WERI-Rb-1 (cell line): ENCODE data around the gene TM4SF20.
"Not testable (repeated sequence)": the region's sequence is repeated elsewhere in the genome, so short reads cannot be mapped to it uniquely, and the experiment has no call there.

ENCODE experiments used
- DNase-seq: peaks from one replicate; pipeline ENCODE4 v3.0.0-alpha.2; 2020
- H3K27ac ChIP-seq: fragments of 250-450 bp; sonication (Bioruptor Pico); 2 replicates; pipeline ENCODE4 v1.5.1; 2020; ENCODE audit warnings: mild to moderate bottlenecking, moderate library complexity
- H3K27me3 ChIP-seq: fragments of 250-450 bp; sonication (Bioruptor Pico); 2 replicates; pipeline ENCODE4 v1.5.1; 2021; ENCODE audit warnings: mild to moderate bottlenecking, low read depth, moderate library complexity; ENCODE audit not compliant: insufficient read depth, severe bottlenecking
- H3K36me3 ChIP-seq: fragments of 250-450 bp; sonication (Bioruptor Pico); 2 replicates; pipeline ENCODE4 v1.5.1; 2020; ENCODE audit warnings: mild to moderate bottlenecking, moderate library complexity
- H3K4me3 ChIP-seq: 2 replicates; pipeline ENCODE4 v1.5.1; 2011; ENCODE audit warnings: low read depth, mild to moderate bottlenecking, control low read depth, low read length
- H3K9me3 ChIP-seq: fragments of 250-450 bp; sonication (Bioruptor Pico); 2 replicates; pipeline ENCODE4 v1.5.1; 2021; ENCODE audit warnings: mild to moderate bottlenecking, moderate library complexity; ENCODE audit not compliant: severe bottlenecking
- CTCF ChIP-seq: IDR thresholded peaks from 2 replicates; pipeline ENCODE4 v1.5.1; 2011; ENCODE audit warnings: low read depth, mild to moderate bottlenecking, control low read depth, inconsistent platforms, low read length

Gene TM4SF20

DNA sequence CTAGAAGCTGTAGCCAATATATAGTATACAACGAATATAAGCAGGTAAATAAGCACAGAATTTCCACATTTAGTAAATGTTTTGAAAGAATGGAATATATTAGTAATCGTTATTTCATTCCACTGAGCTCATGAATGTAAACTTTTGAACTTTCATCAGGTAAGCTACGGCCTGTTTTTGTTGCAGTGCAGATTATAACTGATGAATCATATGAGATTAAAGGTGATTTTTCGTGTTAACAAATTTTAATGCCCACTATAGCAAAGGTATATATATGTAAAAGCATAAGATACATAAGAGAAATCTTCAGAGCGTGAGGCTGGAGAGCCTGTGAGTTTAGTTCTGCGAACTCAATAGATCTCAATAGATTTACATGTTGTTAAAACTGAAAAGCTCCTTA, 7.5 kb upstream of the TM4SF20 start:
- H3K36me3 ChIP-seq, result no peaks in the 10 kb centered on the region
- TF ChIP-seq CTCF, result no peak
- no peak overlapping the region for H3K27ac ChIP-seq
- DNase-seq, result no peak
- H3K9me3 ChIP-seq, result no peaks in the 10 kb centered on the region
- no peak overlapping the region for H3K4me3 ChIP-seq
- H3K27me3 ChIP-seq, result no peaks in the 10 kb centered on the region

DNA sequence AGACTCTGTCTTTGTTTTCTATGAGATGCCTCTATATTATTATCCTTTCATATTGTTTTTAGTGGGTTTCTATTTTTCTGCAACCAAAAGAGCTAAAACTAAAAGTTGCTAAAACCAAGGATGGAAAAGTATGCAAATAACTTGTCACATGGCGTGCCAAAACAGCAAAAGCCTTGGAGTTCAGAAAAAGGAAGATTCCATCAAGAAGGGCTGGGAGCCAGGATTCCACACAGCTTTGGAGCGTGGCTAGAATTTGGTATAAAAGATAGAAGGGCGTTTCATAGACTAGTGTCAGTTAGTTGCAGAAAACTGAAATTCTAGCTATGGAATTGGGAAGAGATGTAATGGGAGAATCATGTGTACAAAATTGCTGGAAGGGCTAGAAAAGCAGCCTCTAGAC, 4.6 kb upstream of the TM4SF20 start:
- Histone ChIP-seq H3K4me3 (no peak overlapping the region), H3K9me3 (no peaks in the 10 kb centered on the region), H3K27me3 (no peaks in the 10 kb centered on the region), H3K27ac (no peak overlapping the region), H3K36me3 (no peaks in the 10 kb centered on the region)
- no peak for DNase-seq
- TF ChIP-seq CTCF, result no peak

DNA sequence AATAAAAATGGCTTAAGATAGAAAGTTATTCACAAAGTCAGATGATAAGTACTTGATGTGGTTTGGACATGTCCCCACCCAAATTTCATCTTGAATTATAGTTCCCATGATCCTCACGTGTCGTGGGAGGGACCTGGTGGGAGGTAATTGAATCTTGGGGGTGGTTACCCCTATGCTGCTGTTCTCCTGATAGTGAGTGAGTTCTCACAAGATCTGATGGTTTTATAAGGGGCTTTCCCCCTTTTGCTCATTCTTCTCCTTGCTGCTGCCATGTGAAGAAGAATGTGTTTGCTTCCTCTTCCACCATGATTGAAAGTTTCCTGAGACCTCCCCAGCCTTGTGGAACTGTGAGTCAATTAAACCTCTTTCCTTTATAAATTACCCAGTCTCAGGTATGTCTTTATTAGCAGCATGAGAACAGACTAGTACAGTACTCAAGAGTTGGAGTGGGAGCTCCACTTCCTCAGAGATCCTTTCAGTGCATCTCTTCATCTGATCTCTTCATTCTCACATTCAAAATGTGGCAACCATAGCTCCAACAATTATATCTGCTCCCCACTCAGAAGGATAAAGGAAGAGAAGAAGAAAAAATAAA, 3.2 kb upstream of the TM4SF20 start:
- not testable (repeated sequence) for H3K27me3 ChIP-seq, H3K36me3 ChIP-seq, H3K27ac ChIP-seq, H3K4me3 ChIP-seq, DNase-seq, H3K9me3 ChIP-seq

DNA sequence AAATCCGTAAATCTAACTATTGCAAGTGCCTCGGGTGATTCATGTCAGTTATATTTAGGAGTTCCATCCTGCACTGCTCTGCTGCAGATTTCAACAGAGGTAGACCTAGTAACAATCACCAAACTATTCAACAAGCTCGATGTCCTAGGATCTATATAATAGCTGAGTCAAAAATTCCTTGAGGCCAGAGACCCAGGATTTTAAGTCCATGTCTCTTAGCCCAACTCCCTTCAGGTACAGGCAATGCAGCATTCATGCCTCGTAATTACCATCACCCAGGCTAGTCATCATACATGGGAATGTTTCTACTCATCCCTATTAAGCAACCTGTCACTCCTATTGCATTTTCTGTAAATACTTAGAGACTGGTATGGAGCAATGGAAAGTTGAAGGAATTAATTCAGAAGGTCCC, 729 bp downstream of the TM4SF20 start:
- Histone ChIP-seq H3K27ac (no peak overlapping the region), H3K4me3 (no peak overlapping the region), H3K36me3 (no peaks in the 10 kb centered on the region), H3K27me3 (no peaks in the 10 kb centered on the region), H3K9me3 (no peaks in the 10 kb centered on the region)
- TF ChIP-seq CTCF, result no peak
- no peak for DNase-seq

DNA sequence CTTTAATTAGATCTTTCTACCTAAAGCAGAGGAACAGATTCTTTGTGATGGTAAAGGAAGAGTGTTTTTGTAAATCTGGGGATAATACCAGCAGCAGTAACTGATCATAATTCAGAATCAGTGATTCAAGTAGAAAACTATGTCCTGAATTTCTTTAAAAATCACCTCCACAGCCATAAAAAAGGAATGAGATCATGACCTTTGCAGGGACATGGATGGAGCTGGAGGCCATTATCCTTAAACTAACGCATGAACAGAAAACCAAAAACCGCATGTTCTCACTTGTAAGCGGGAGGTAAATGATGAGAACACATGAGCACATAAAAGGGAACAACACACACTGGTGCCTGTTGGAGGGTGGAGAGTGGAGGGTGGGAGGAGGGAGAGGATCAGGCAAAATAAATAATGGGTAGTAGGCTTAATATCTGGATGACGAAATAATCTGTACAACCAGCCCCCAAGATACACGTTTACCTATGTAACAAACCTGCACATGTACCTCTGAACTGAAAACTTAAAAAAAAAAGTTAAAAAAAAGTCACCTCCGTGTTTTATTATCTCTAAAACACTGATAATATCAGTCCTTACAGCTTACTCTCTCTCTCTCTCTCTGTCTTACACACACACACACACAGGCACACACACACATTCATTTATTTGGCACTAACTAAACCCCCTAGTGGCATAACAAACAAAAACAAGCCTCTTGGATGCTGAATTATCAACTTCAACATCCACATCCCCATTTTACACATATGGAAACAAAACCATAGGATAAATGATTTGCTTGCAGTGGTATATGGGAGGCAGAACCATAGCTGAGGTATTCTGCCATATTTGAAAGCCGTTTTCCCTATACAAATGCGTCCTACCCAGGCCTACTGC, 1.4 kb downstream of the TM4SF20 start:
- no peak overlapping the region for H3K4me3 ChIP-seq
- H3K9me3 ChIP-seq, result no peaks in the 10 kb centered on the region
- no peak overlapping the region for H3K27ac ChIP-seq
- no peak for TF ChIP-seq CTCF
- H3K36me3 ChIP-seq, result no peaks in the 10 kb centered on the region
- no peaks in the 10 kb centered on the region for H3K27me3 ChIP-seq
- DNase-seq, result no peak

DNA sequence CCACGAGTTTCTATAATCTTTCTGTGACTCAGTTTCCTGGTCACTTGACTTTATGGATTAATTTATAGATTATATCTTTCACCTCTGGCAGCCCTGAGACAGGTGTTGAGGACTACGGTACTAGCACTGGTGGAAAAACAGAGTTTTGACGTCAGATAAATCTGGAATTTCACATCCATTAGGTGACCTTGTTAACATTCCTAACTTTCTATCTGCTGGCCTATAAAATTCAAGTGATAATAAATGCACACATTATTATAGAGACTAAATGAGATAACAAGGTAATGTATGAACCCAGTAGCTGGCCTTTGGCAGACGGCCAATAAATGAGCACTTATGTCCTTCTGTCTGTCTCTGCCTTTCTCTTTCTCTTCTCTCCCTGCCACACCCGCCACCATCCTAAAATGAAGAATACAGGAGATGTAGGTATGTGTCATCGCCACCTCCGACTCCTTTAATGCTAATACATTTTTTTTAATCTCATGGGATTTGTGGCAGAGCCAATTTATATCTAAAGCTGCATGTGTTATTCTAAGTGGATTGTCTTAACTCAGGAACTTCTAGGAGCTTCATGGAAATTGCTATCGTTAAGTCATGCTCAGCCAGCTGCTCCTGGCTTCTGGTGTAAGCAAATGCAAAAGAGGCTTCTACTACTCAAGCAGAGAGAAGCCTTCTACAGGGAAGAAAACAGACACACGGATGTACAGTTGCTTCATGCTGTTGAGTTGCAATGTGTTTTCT, 2.3 kb downstream of the TM4SF20 start:
- no peak overlapping the region for H3K4me3 ChIP-seq
- no peak for TF ChIP-seq CTCF
- H3K27ac ChIP-seq, result no peak overlapping the region
- peak; percentile 42 for DNase-seq
- H3K27me3 ChIP-seq, result no peaks in the 10 kb centered on the region
- no peaks in the 10 kb centered on the region for H3K36me3 ChIP-seq
- no peaks in the 10 kb centered on the region for H3K9me3 ChIP-seq
